Tibial nerve (tissue), 4 donors: ENCODE results near the gene CELA3A. TPM values are rescaled to one million over a fixed set of nuclear protein-coding genes. Genes with fewer than 3 reads are reported as not detected.

Experiments
- DNase-seq, 2 donors: peaks; one replicate each; pipeline ENCODE4 v3.0.0-alpha.2; 2019; ENCODE audit warnings: low spot score in 2 of 2
- H3K27ac ChIP-seq, 4 donors: fragments of 200-600 bp; sonication (generic) in 3 of 4; one replicate each; pipeline ENCODE4 v1.5.1; 2017 to 2019; ENCODE audit warnings: mild to moderate bottlenecking in 1 of 4
- H3K27me3 ChIP-seq, 2 donors: fragments of 200-600 bp; sonication (generic) in 1 of 2; one replicate each; pipeline versions ENCODE4 v1.5.1 to v1.6.0; 2017 to 2019
- H3K36me3 ChIP-seq, 3 donors: fragments of 200-600 bp; sonication (generic); one replicate each; pipeline ENCODE4 v1.5.1; 2018 to 2019
- H3K4me1 ChIP-seq, 4 donors: fragments of 200-600 bp; sonication (generic) in 3 of 4; one replicate each; pipeline ENCODE4 v1.5.1; 2017 to 2019
- H3K4me3 ChIP-seq, 4 donors: fragments of 200-600 bp; sonication (generic) in 3 of 4; one replicate each; pipeline ENCODE4 v1.5.1; 2017 to 2019; ENCODE audit warnings: mild to moderate bottlenecking in 1 of 4, moderate library complexity in 1 of 4
- H3K9me3 ChIP-seq, 4 donors: fragments of 200-600 bp; sonication (generic) in 3 of 4; one replicate each; pipeline ENCODE4 v1.5.1; 2017 to 2019
- CTCF ChIP-seq, 5 experiments: fragments of 200-600 bp in 3 of 5; fragments of 450-650 bp in 2 of 5; sonication (generic) in 3 of 5; IDR thresholded peaks; one replicate each; pipeline ENCODE4 v1.5.1; 2016 to 2019; ENCODE audit warnings: antibody characterized with exemption in 5 of 5, mild to moderate bottlenecking in 3 of 5, moderate library complexity in 2 of 5
- EP300 ChIP-seq, 2 donors: sonication (generic); formaldehyde crosslinking; IDR thresholded peaks; one replicate each; pipeline ENCODE4 v1.6.1; 2017; ENCODE audit warnings: antibody characterized with exemption in 2 of 2, mild to moderate bottlenecking in 1 of 2
- POLR2A ChIP-seq, 2 donors: fragments of 450-650 bp; IDR thresholded peaks; one replicate each; pipeline ENCODE4 v1.6.1; 2017; ENCODE audit warnings: antibody characterized with exemption in 2 of 2, mild to moderate bottlenecking in 2 of 2, moderate library complexity in 2 of 2
- WGBS, 2 donors: methylation state at CpG; one replicate each; pipeline ENCODE4 v1.1.5; 2018; 5-methylcytosine and 5-hydroxymethylcytosine counted together
- total RNA-seq, 4 donors: library from RNA; depleted of rRNA; stranded (reverse); fragments of >200 nt; gene quantifications; one replicate each; pipeline ENCODE4 v1.1.0, GENCODE V29; 2016

Gene CELA3A
- total RNA-seq, 4 donors from 2014 or later: 4.0 to 60.6 (median 6.0) TPM

GRCh38 chr1:22038036-22038435 lies 36.6 kb downstream of the CELA3A start:
- H3K4me3 ChIP-seq: no peak overlapping the region
- peak overlapping the region in 3 of 4 donors; percentile 19 to 76 (median 51) for H3K27ac ChIP-seq
- H3K9me3 ChIP-seq: no peaks in the 10 kb centered on the region
- DNase-seq: no peak
- WGBS, 2 donors: 41 to 75% methylated on average over 5 of the region's 5 CpGs
- no peaks in the 10 kb centered on the region for H3K27me3 ChIP-seq
- peak in 1 of 2 donors; percentile 77 for TF ChIP-seq EP300 (IDR thresholded peaks at IDR 0.05)
- TF ChIP-seq POLR2A (IDR thresholded peaks at IDR 0.05): no peak
- no peaks in the 10 kb centered on the region for H3K36me3 ChIP-seq
- peaks cover 0 to 21% (median 14%) of the 10 kb centered on the region in 4 donors for H3K4me1 ChIP-seq

GRCh38 chr1:22039594-22040285 lies 38.3 kb downstream of the CELA3A start:
- Histone ChIP-seq H3K4me3 (no peak overlapping the region), H3K27me3 (no peaks in the 10 kb centered on the region), H3K4me1 (peaks cover 0 to 21% (median 14%) of the 10 kb centered on the region in 4 donors), H3K36me3 (no peaks in the 10 kb centered on the region), H3K9me3 (no peaks in the 10 kb centered on the region), H3K27ac (peak overlapping the region in 2 of 4 donors; percentile 5 to 71)
- DNase-seq: no peak
- TF ChIP-seq POLR2A (IDR thresholded peaks at IDR 0.05): no peak
- no peak for TF ChIP-seq EP300 (IDR thresholded peaks at IDR 0.05)
- TF ChIP-seq CTCF (IDR thresholded peaks at IDR 0.05): no peak
- 50 to 54% methylated on average over 6 of the region's 6 CpGs for WGBS, 2 donors

GRCh38 chr1:22040286-22040623 lies 38.8 kb downstream of the CELA3A start:
- H3K27ac ChIP-seq: peak overlapping the region in 2 of 4 donors; percentile 5 to 71

GRCh38 chr1:22041505-22041904 lies 40.0 kb downstream of the CELA3A start:
- no peaks in the 10 kb centered on the region for H3K27me3 ChIP-seq
- H3K9me3 ChIP-seq: no peaks in the 10 kb centered on the region
- H3K36me3 ChIP-seq: no peaks in the 10 kb centered on the region
- H3K4me3 ChIP-seq: no peak overlapping the region
- 87 to 100% methylated on average over 1 of the region's 1 CpG for WGBS, 2 donors
- no peak overlapping the region for H3K27ac ChIP-seq
- DNase-seq: no peak
- TF ChIP-seq CTCF (IDR thresholded peaks at IDR 0.05) (no peak), POLR2A (IDR thresholded peaks at IDR 0.05) (no peak), EP300 (IDR thresholded peaks at IDR 0.05) (no peak)
- peaks cover 0 to 21% (median 14%) of the 10 kb centered on the region in 4 donors for H3K4me1 ChIP-seq

More at GRCh38 chr1:22040286-22040623, 38.8 kb downstream of the CELA3A start:
- DNase-seq: no peak
- Histone ChIP-seq H3K36me3 (no peaks in the 10 kb centered on the region), H3K9me3 (no peaks in the 10 kb centered on the region), H3K4me3 (no peak overlapping the region), H3K4me1 (peaks cover 0 to 21% (median 14%) of the 10 kb centered on the region in 4 donors), H3K27me3 (no peaks in the 10 kb centered on the region)
- TF ChIP-seq CTCF (IDR thresholded peaks at IDR 0.05) (no peak), EP300 (IDR thresholded peaks at IDR 0.05) (no peak), POLR2A (IDR thresholded peaks at IDR 0.05) (no peak)
- 89 to 95% methylated on average over 5 of the region's 5 CpGs for WGBS, 2 donors

- no peak for DNase-seq
- Histone ChIP-seq H3K27ac (no peak overlapping the region), H3K36me3 (no peaks in the 10 kb centered on the region), H3K27me3 (no peaks in the 10 kb centered on the region), H3K4me3 (no peak overlapping the region), H3K4me1 (peaks cover 0 to 17% (median 12%) of the 10 kb centered on the region in 4 donors), H3K9me3 (no peaks in the 10 kb centered on the region)
- 72 to 84% methylated on average over 3 of the region's 3 CpGs for WGBS, 2 donors
- no peak for TF ChIP-seq CTCF (IDR thresholded peaks at IDR 0.05)
- no peak for TF ChIP-seq POLR2A (IDR thresholded peaks at IDR 0.05)
- TF ChIP-seq EP300 (IDR thresholded peaks at IDR 0.05): no peak
Measured at GRCh38 chr1:22043198-22043769, 41.8 kb downstream of the CELA3A start.
